HEK293T (cell line): Measurements from ENCODE around the gene TPM1.

Experiments
- BHLHE40 ChIP-seq: fragments of 450-650 bp; IDR thresholded peaks from 2 replicates; pipeline ENCODE4 v1.6.1; 2016; ENCODE audit warnings: mild to moderate bottlenecking, moderate library complexity, borderline replicate concordance
- HDGF ChIP-seq: fragments of 450-650 bp; IDR thresholded peaks from 2 replicates; pipeline ENCODE4 v1.6.1; 2017; ENCODE audit warnings: antibody characterized with exemption, borderline replicate concordance
- NFRKB ChIP-seq: fragments of 450-650 bp; IDR thresholded peaks from 2 replicates; pipeline ENCODE4 v1.6.1; 2016; ENCODE audit warnings: mild to moderate bottlenecking, moderate library complexity
- SP1 ChIP-seq: fragments of 450-650 bp; IDR thresholded peaks from 2 replicates; pipeline ENCODE4 v1.6.1; 2017
- TF ChIP-seq, protein P1 (sequence below): fragments of 450-650 bp; IDR thresholded peaks from 2 replicates; pipeline ENCODE4 v1.6.1; 2016

DNA sequence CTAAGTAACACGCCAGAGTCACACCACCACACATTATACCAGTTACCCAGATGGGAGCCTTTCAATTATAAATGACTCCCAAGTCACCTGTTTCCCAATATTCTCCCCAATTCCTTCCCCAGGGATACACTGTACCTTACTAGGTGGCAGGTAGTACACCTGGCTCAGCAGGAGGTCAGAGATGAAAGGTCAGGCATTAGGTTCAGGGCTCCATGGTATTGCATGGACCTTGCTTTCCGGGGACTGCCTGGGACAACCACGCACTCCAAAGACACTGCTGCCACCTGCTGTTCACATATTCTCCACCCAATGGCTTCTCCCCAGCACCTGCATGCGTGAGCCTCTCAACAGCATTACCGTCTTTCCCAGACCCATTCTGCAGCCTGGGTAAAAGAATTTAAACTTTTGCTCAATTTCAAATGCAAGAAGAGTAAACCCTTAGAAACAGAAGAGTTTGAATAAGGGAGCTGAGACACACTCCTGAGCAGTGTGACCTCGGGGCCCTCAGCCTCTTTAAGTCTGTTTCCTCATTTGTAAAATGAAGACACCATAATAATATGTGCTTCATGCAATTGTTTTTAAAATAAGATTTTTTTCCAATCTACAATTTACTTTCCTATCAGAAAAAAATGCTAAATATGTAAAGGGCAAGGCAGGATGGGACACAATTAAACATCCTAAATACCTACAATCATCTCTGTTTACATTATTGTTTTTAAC, 51.1 kb downstream of the TPM1 start:
- TF ChIP-seq SP1, result no peak
- TF ChIP-seq, protein P1, sequence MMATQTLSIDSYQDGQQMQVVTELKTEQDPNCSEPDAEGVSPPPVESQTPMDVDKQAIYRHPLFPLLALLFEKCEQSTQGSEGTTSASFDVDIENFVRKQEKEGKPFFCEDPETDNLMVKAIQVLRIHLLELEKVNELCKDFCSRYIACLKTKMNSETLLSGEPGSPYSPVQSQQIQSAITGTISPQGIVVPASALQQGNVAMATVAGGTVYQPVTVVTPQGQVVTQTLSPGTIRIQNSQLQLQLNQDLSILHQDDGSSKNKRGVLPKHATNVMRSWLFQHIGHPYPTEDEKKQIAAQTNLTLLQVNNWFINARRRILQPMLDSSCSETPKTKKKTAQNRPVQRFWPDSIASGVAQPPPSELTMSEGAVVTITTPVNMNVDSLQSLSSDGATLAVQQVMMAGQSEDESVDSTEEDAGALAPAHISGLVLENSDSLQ, result no peak
- no peak for TF ChIP-seq BHLHE40
- TF ChIP-seq NFRKB, result no peak
- no peak for TF ChIP-seq HDGF
